Endothelial cell of umbilical vein (primary cell): Measurements from ENCODE around the gene PHOX2B. TPM values are rescaled to one million over a fixed set of nuclear protein-coding genes. Genes with fewer than 3 reads are reported as not detected.

ENCODE experiments used
- BruUV-seq: library from RNA; stranded (reverse); fragments of 400-500 nt; replicated peaks from 2 replicates; lab custom pipeline; 2021; lab: Mats Ljungman, UMichigan
- CTCF ChIA-PET: fragments of 300-600, 350-600 bp; sonication (Branson Sonifier 250); formaldehyde crosslinking; loops from one replicate; lab custom pipeline; 2021; ENCODE audit warnings: antibody characterized with exemption, inconsistent platforms; lab: Charles Lee
- POLR2A ChIA-PET: fragments of 300-600, 350-600 bp; sonication (Branson Sonifier 250); formaldehyde crosslinking; loops from one replicate; lab custom pipeline; 2021; ENCODE audit warnings: antibody characterized with exemption, inconsistent platforms; lab: Charles Lee
- DNase-seq: peaks from one replicate; pipeline ENCODE4 v3.0.0-alpha.2; 2011; ENCODE audit warnings: low read depth, low spot score
- FAIRE-seq: peaks from 2 replicates; lab custom pipeline; 2011; peaks lifted over from hg19 to GRCh38; lab: Jason Lieb, UNC
- H2AFZ ChIP-seq: 2 replicates; pipeline ENCODE4 v1.6.0; 2012; ENCODE audit warnings: low read depth, low read length, control low read depth, inconsistent platforms
- H3K27ac ChIP-seq: 2 replicates; pipeline ENCODE4 v1.5.1; 2011; ENCODE audit warnings: low read depth, mild to moderate bottlenecking, control low read depth, low read length, moderate library complexity; ENCODE audit not compliant: insufficient read depth
- H3K27me3 ChIP-seq, 2 experiments: 2 replicates each; pipeline versions ENCODE4 v1.6.0 to v1.6.1; 2011; ENCODE audit warnings: low read length in 2 of 2, mixed read lengths in 1 of 2; ENCODE audit not compliant: control insufficient read depth in 2 of 2, insufficient read depth in 2 of 2
- H3K36me3 ChIP-seq, 2 experiments: 2 replicates in 1 of 2; 3 replicates in 1 of 2; pipeline ENCODE4 v1.5.1; 2011; ENCODE audit warnings: low read length in 2 of 2, mild to moderate bottlenecking in 1 of 2, moderate library complexity in 1 of 2; ENCODE audit not compliant: control insufficient read depth in 2 of 2, insufficient read depth in 2 of 2; ENCODE audit errors: extremely low read depth in 1 of 2
- H3K4me1 ChIP-seq: 3 replicates; pipeline ENCODE4 v1.5.1; 2011; ENCODE audit warnings: mild to moderate bottlenecking, low read length; ENCODE audit not compliant: control insufficient read depth, insufficient read depth; ENCODE audit errors: extremely low read depth
- H3K4me2 ChIP-seq: 2 replicates; pipeline ENCODE4 v1.6.1; 2011; ENCODE audit warnings: low read length, control low read depth, mixed read lengths; ENCODE audit not compliant: insufficient read depth
- H3K4me3 ChIP-seq, 3 experiments: fragments of 200-600 bp in 1 of 3; sonication (generic), shearing (Covaris generic) in 1 of 3; replicated peaks in 1 of 3; 2 replicates each; pipeline ENCODE4 v1.5.1; 2011 to 2016; ENCODE audit warnings: control low read depth in 3 of 3, low read length in 3 of 3, mild to moderate bottlenecking in 2 of 3, inconsistent platforms in 1 of 3, low read depth in 1 of 3, moderate library complexity in 1 of 3; ENCODE audit not compliant: insufficient read depth in 1 of 3
- H3K79me2 ChIP-seq: 2 replicates; pipeline ENCODE4 v1.6.0; 2012; ENCODE audit warnings: low read length, inconsistent platforms; ENCODE audit not compliant: control insufficient read depth, insufficient read depth
- H3K9ac ChIP-seq: replicated peaks from 2 replicates; pipeline ENCODE3; 2011; ENCODE audit warnings: low read length, control low read depth; ENCODE audit not compliant: insufficient read depth; ENCODE audit errors: extremely low read depth
- H3K9me1 ChIP-seq: replicated peaks from 3 replicates; pipeline ENCODE4 v1.6.0; 2011; ENCODE audit warnings: mild to moderate bottlenecking, low read length; ENCODE audit not compliant: control insufficient read depth, insufficient read depth; ENCODE audit errors: extremely low read depth
- H3K9me3 ChIP-seq: replicated peaks from 2 replicates; pipeline ENCODE4 v1.5.1; 2012; ENCODE audit warnings: low read length, inconsistent platforms; ENCODE audit not compliant: control insufficient read depth, insufficient read depth
- H4K20me1 ChIP-seq: replicated peaks from 2 replicates; pipeline ENCODE3; 2011; ENCODE audit warnings: mild to moderate bottlenecking, low read length; ENCODE audit not compliant: control insufficient read depth, insufficient read depth; ENCODE audit errors: extremely low read depth
- EZH2 ChIP-seq: IDR thresholded peaks from 2 replicates; pipeline ENCODE4 v1.6.1; 2012; ENCODE audit warnings: borderline replicate concordance, low read depth, mild to moderate bottlenecking, moderate library complexity, low read length, inconsistent platforms; ENCODE audit not compliant: severe bottlenecking
- FOS ChIP-seq: IDR thresholded peaks from 2 replicates; pipeline ENCODE4 v1.6.1; 2011; ENCODE audit warnings: mild to moderate bottlenecking, low read length, moderate library complexity, borderline replicate concordance; ENCODE audit not compliant: insufficient read depth
- GATA2 ChIP-seq: IDR thresholded peaks from 2 replicates; pipeline ENCODE4 v1.7.0; 2011; ENCODE audit warnings: low read depth, mild to moderate bottlenecking, moderate library complexity, mixed read lengths, low read length; ENCODE audit not compliant: insufficient read length, insufficient read depth
- JUN ChIP-seq: IDR thresholded peaks from 2 replicates; pipeline ENCODE4 v1.6.1; 2011; ENCODE audit warnings: borderline replicate concordance, low read depth; ENCODE audit not compliant: insufficient read length, insufficient read depth
- MYC ChIP-seq: IDR thresholded peaks from one replicate; pipeline ENCODE4 v1.6.1; 2011; ENCODE audit warnings: mild to moderate bottlenecking, low read depth, low read length
- POLR2A ChIP-seq: IDR thresholded peaks from 2 replicates; pipeline ENCODE4 v1.6.1; 2012; ENCODE audit warnings: low read depth, mild to moderate bottlenecking, control low read depth, low read length
- POLR2AphosphoS5 ChIP-seq: IDR thresholded peaks from 2 replicates; pipeline ENCODE4 v1.6.1; 2012; ENCODE audit warnings: low read depth, mild to moderate bottlenecking, control low read depth, low read length, moderate library complexity; ENCODE audit not compliant: insufficient read depth
- dilution Hi-C: fragments of 300-500 bp; cut with MboI; formaldehyde crosslinking; loops from one replicate; pipeline ENCODE4 v1.15.0; 2019; ENCODE audit warnings: low sequenced_read_pairs; ENCODE audit not compliant: extremely low pct_ligation_motif_present
- intact Hi-C: fragments of 100-400 bp; cut with micrococcal nuclease; formaldehyde crosslinking; loops from one replicate; pipeline ENCODE4 v1.10.0; 2022
- polyA plus RNA-seq, 4 experiments: library from polyadenylated mRNA; depleted of rRNA in 3 of 4; stranded (reverse) in 3 of 4; unstranded in 1 of 4; fragments of >200 nt; gene quantifications; 2 replicates each; pipeline versions ENCODE4 v1.2.1 to v1.2.3, GENCODE V29; 2011 to 2012; ENCODE audit warnings: missing spikeins in 1 of 4
- total RNA-seq: library from RNA; stranded (reverse); gene quantifications from 2 replicates; pipeline ENCODE4 v1.2.3, GENCODE V29; 2021
- TF ChIP-seq, protein P1 (sequence below): IDR thresholded peaks from 2 replicates; pipeline ENCODE4 v1.6.1; 2011; ENCODE audit not compliant: insufficient read depth, insufficient read length
- TF ChIP-seq, protein P2 (sequence below), 2 donors: IDR thresholded peaks; 1 replicate in 1 of 2; 2 replicates in 1 of 2; pipeline ENCODE4 v1.5.1; 2011; ENCODE audit warnings: low read length in 2 of 2, mild to moderate bottlenecking in 2 of 2, moderate library complexity in 2 of 2, control low read depth in 1 of 2, inconsistent platforms in 1 of 2, low read depth in 1 of 2; ENCODE audit not compliant: insufficient read depth in 1 of 2; ENCODE audit errors: extremely low read depth in 1 of 2

The PHOX2B gene
- total and polyA plus RNA-seq, 2 donors (not counting 3 experiments of a cell fraction or from before 2014, with no cell fraction given) = not detected

GRCh38 chr4:41763729-41764128 lies 15.2 kb upstream of the PHOX2B start:
- CTCF ChIA-PET = interaction anchor here (0.9 kb wide), 1 partner anchor 94 kb away, joined by 3 read pairs; no protein-coding TSS in a partner anchor
- H3K27ac ChIP-seq = no peak overlapping the region
- no TSS peak for BruUV-seq
- H3K36me3 ChIP-seq = no peaks in the 10 kb centered on the region
- no peak overlapping the region for H2AFZ ChIP-seq
- H3K4me3 ChIP-seq = no peak overlapping the region
- H3K27me3 ChIP-seq = peaks cover 18 to 30% of the 10 kb centered on the region in 2 experiments
- dilution Hi-C loops = no loop called here
- DNase-seq (no peak), FAIRE-seq (no peak)
- TF ChIP-seq POLR2AphosphoS5 (no peak), EZH2 (no peak), FOS (no peak), GATA2 (no peak), MYC (no peak), JUN (no peak), POLR2A (no peak)
- TF ChIP-seq, protein P1, sequence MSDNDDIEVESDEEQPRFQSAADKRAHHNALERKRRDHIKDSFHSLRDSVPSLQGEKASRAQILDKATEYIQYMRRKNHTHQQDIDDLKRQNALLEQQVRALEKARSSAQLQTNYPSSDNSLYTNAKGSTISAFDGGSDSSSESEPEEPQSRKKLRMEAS = no peak
- TF ChIP-seq, protein P2, sequence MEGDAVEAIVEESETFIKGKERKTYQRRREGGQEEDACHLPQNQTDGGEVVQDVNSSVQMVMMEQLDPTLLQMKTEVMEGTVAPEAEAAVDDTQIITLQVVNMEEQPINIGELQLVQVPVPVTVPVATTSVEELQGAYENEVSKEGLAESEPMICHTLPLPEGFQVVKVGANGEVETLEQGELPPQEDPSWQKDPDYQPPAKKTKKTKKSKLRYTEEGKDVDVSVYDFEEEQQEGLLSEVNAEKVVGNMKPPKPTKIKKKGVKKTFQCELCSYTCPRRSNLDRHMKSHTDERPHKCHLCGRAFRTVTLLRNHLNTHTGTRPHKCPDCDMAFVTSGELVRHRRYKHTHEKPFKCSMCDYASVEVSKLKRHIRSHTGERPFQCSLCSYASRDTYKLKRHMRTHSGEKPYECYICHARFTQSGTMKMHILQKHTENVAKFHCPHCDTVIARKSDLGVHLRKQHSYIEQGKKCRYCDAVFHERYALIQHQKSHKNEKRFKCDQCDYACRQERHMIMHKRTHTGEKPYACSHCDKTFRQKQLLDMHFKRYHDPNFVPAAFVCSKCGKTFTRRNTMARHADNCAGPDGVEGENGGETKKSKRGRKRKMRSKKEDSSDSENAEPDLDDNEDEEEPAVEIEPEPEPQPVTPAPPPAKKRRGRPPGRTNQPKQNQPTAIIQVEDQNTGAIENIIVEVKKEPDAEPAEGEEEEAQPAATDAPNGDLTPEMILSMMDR (IDR thresholded peaks at IDR 0.05; ENCODE audit: extremely low read depth in 1 of 2, insufficient read depth in 1 of 2, low read depth in 1 of 2, low read length in 2 of 2) = no peak
- no peaks in the 10 kb centered on the region for H3K9me1 ChIP-seq
- POLR2A ChIA-PET = no interaction called here
- H3K4me1 ChIP-seq = no peaks in the 10 kb centered on the region
- H3K9ac ChIP-seq = no peak overlapping the region
- H3K79me2 ChIP-seq = no peaks in the 10 kb centered on the region
- H3K9me3 ChIP-seq = no peaks in the 10 kb centered on the region
- H3K4me2 ChIP-seq = no peak overlapping the region
- no peaks in the 10 kb centered on the region for H4K20me1 ChIP-seq
- intact Hi-C loops = no loop called here
